Middle frontal gyrus (tissue), 1 donor: ENCODE results near the gene ZNF22.

Experiments
- DNase-seq: peaks from one replicate; pipeline ENCODE4 v3.0.0-alpha.2; 2015; ENCODE audit warnings: low spot score; ENCODE audit errors: extremely low spot score

ZNF22 gene

GRCh38 chr10:44976352-44977198, 24.1 kb upstream of the ZNF22 start:
- no peak for DNase-seq

GRCh38 chr10:44977287-44978212, 23.2 kb upstream of the ZNF22 start:
- DNase-seq: no peak

GRCh38 chr10:44978213-44978569, 22.5 kb upstream of the ZNF22 start:
- DNase-seq: no peak

- no peak for DNase-seq
Measured at GRCh38 chr10:44978570-44979280, 22.0 kb upstream of the ZNF22 start, which contains the start of gene DEPP1. Gene DEPP1, minus strand, starts transcription at chr10:44978809. Its CDS starts 779 bp downstream, at chr10:44978030.

- DNase-seq: no peak
Measured at GRCh38 chr10:44979281-44980191, 21.2 kb upstream of the ZNF22 start.

- no peak for DNase-seq
Measured at GRCh38 chr10:44980309-44981171, 20.2 kb upstream of the ZNF22 start.

GRCh38 chr10:44981172-44982113, 19.3 kb upstream of the ZNF22 start:
- no peak for DNase-seq

- no peak for DNase-seq
Measured at GRCh38 chr10:44982114-44982460, 18.6 kb upstream of the ZNF22 start.

- no peak for DNase-seq
Measured at GRCh38 chr10:44982496-44982895, 18.2 kb upstream of the ZNF22 start.

GRCh38 chr10:44983066-44983894, 17.4 kb upstream of the ZNF22 start:
- DNase-seq: no peak

- DNase-seq: no peak
Measured at GRCh38 chr10:44983895-44984278, 16.8 kb upstream of the ZNF22 start.

- no peak for DNase-seq
Measured at GRCh38 chr10:44984671-44985101, 16.0 kb upstream of the ZNF22 start.

GRCh38 chr10:44985175-44985681, 15.5 kb upstream of the ZNF22 start:
- DNase-seq: no peak

- DNase-seq: no peak
Measured at GRCh38 chr10:44986179-44986578, 14.5 kb upstream of the ZNF22 start.

GRCh38 chr10:44986670-44987069, 14.1 kb upstream of the ZNF22 start:
- no peak for DNase-seq

- DNase-seq: no peak
Measured at GRCh38 chr10:44988957-44989585, 11.7 kb upstream of the ZNF22 start.
